ENCODE results near the gene ZFP37. TPM values are rescaled to one million over a fixed set of nuclear protein-coding genes. Genes with fewer than 3 reads are reported as not detected.
A peak's percentile ranks its signal among the peaks of the same experiment; 100 is the strongest.
"Not testable (repeated sequence)": the region's sequence is repeated elsewhere in the genome, so short reads cannot be mapped to it uniquely, and the experiment has no call there.

The ZFP37 gene
- 1 to 10 TPM in 5 of 6 donors, under 1 TPM in 1; 0.73 to 2.9 (median 1.8) TPM for polyA plus RNA-seq (ENCODE audit: low read depth in 6 of 6)

DNA sequence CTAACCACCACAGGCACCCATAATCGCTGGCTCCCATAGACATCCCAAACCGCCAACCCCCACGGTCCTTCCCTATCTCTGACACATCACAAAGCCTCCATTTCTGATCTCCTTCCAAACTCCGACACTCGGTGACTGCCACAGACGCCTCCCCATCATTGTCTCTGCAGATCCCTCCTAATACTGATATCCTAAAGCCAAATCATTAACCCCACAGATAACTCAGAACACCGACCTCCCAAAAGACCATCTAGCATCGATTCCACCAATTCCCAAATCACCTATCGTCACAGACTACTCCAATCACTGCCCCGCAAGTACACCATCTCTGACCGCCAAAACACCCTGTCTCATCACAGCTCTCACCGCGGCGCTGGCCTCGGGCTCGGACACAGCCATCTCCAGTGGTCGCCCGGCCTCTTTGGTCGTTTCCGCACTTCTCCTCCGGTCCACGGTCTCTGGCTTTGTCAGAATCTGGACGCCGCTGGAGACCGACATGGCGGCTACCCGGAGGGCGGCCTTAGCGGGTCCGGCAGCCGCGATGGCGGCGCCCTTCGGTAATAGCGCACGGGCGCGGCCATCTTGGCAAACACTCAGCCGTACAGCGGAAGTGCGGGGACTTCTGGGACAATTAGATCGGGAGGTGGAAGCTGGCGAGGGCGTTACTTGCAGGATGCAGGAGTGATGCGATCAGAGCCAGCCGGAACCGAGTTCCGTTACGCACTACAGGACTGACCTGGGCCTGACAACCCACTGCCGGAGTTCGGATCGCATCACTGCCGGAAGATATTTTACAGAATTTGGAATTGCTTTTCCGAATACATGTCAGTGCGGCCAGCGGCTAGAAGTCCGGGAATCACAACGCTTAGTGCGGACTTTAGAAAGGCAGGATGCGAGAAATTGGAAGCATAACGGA lies at the start of gene ZFP37:
Gene ZFP37, minus strand, starts transcription at position 534 of the 916 bp plus-strand sequence. Its CDS starts 36 bp downstream, at position 498.
- Mint-ChIP-seq H3K9me3 (peaks cover 0 to 19% (median 12%) of the 10 kb centered on the region in 7 donors), H3K36me3 (peaks cover 11 to 12% of the 10 kb centered on the region in 2 donors), H3K27me3 (peaks cover 9 to 14% (median 11%) of the 10 kb centered on the region in 3 donors), H3K27ac (no peak within 1 kb of the TSS), H3K4me3 (no peak within 1 kb of the TSS), H3K4me1 (peaks cover 0 to 7% (median 0%) of the 10 kb centered on the region in 3 donors)
- DNase-seq = peak; percentile 63
- peak; percentile 86 to 93 for ATAC-seq (ENCODE audit: low read depth in 2 of 2)

DNA sequence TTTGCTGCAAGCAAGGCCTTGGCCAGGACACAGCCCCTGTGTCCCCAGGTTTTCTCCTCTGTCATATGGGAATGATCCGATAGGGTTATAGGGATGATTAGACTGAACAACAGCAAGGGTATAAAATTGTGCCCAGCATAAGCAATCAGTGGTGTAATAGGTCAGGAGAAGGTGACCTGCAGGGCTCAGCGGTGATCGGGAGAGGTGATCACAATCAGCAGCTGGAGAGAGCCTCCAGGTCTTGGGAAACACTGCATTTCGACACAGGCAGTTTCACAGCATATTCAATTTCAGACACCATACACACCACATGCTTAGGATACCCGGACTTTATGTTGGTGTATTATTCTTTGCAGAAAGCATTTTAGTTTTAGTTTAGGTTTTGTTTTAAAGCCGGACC lies 48.8 kb upstream of the ZFP37 start:
- not testable (repeated sequence) for H3K27ac Mint-ChIP-seq; DNase-seq; H3K4me3 Mint-ChIP-seq; ATAC-seq (ENCODE audit: low read depth in 2 of 2); H3K9me3 Mint-ChIP-seq; H3K4me1 Mint-ChIP-seq; H3K36me3 Mint-ChIP-seq
- peaks cover 8 to 19% (median 16%) of the 10 kb centered on the region in 3 donors for H3K27me3 Mint-ChIP-seq

DNA sequence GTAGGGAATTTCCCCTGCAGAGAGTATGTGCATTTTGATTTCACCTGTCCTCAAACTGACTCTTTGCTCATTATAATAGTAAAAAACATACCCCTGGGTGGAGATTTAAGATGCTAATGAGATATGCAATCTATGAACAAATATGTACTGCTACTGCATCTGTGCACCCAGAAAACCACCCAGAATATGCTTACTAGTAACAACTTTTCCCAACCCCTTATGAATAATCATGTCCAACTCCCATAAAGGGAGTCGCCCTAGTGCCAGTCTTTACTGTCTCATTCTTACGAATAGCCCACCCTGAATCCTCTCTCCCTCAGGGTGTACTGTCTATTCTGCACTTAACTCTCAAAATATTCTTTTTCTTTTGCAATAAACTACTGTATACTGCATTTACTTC lies 39.0 kb upstream of the ZFP37 start:
- DNase-seq (no peak), ATAC-seq (ENCODE audit: low read depth in 2 of 2) (no peak)
- Mint-ChIP-seq H3K36me3 (peaks cover 0 to 9% of the 10 kb centered on the region in 2 donors), H3K9me3 (peaks cover 0 to 45% (median 15%) of the 10 kb centered on the region in 7 donors), H3K27ac (no peak overlapping the region), H3K4me3 (no peak overlapping the region), H3K27me3 (peaks cover 66 to 81% (median 71%) of the 10 kb centered on the region in 3 donors), H3K4me1 (no peaks in the 10 kb centered on the region)

DNA sequence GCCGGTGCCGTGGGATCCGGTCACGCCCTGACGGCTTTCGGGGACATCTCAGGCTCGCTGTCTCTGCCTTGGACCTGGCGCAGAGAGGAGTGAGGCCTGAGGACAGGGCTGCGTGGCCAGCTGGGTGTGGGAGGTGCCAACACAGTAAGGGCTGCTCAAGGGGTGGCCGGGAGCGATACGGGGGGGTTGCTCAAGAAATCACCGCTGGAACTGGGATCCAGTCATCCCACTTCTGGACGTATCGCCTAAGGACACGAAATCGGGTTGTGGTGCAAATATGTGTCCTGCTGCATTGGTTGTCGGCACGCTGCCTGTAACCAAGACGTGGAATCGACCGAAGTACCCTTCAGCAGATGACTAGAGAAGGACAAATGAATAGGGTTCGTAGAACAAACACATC lies 33.4 kb upstream of the ZFP37 start:
- Mint-ChIP-seq H3K36me3 (peaks cover 0 to 17% of the 10 kb centered on the region in 2 donors), H3K4me3 (peak overlapping the region in 3 of 8 donors; percentile 9 to 52 (median 10)), H3K27ac (peak overlapping the region in 3 of 6 donors; percentile 65 to 93 (median 84)), H3K9me3 (peaks cover 6 to 27% (median 12%) of the 10 kb centered on the region in 7 donors), H3K27me3 (peaks cover 37 to 49% (median 43%) of the 10 kb centered on the region in 3 donors)
- not testable (repeated sequence) for DNase-seq; H3K4me1 Mint-ChIP-seq; ATAC-seq (ENCODE audit: low read depth in 2 of 2)

DNA sequence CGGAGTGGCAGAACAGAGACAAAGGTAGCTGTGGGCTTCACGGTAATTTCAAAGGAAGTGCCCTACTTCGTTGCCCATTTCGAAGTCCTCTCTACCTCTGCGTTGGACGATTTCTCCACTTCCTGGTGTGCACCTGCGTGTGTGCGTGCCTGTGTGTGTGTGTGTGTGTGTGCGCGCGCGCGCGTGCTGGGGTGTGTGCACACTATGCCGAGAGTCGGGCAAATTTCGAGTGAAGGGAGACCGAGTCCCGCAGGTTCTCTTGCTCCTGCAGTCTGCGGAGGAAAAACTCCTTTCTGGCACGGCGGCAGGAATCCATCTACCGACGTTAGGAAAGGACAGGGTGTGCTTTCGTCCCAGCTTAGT lies 32.6 kb upstream of the ZFP37 start:
- peak overlapping the region in 1 of 6 donors; percentile 51 for H3K27ac Mint-ChIP-seq
- peaks cover 37 to 49% (median 38%) of the 10 kb centered on the region in 3 donors for H3K27me3 Mint-ChIP-seq

DNA sequence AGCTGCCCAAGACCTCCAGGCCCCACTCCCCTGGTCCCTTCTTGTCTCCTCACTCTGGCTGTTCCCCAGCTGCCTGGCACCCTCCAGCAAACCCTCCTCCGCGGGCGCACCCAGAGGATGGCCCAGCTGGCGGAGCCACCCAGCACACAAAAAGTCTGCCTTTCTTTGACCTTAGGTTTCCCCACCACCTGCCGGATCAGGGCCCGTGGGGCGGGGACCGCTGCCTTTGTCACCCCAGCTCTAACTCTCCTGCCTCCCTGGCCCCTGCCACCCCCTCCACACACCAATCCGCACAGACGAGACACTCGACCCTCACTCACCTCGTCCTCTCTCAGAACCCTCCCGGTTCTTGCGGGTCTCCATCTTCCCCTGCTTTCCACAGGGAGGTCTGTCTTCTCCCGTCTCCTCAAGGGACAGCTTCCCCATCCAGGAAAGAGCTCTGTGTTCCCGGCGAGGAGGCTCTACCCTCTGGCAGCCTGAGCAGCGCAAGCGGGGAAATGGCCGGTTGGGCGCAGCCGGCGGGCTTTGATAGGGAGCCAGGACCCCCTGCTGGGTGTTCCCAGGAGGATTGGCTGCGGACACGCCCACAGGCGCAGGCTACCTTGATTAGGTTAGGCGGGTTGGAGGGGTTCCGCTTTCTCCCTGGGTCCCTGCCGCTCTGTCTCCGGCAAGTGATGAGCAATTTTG lies 32.1 kb upstream of the ZFP37 start:
- DNase-seq; H3K4me3 Mint-ChIP-seq; ATAC-seq (ENCODE audit: low read depth in 2 of 2); H3K4me1 Mint-ChIP-seq: not testable (repeated sequence)
- Mint-ChIP-seq H3K36me3 (peaks cover 0 to 17% of the 10 kb centered on the region in 2 donors), H3K27ac (peak overlapping the region in 1 of 6 donors; percentile 51), H3K27me3 (peaks cover 35 to 44% (median 37%) of the 10 kb centered on the region in 3 donors), H3K9me3 (peaks cover 6 to 21% (median 12%) of the 10 kb centered on the region in 7 donors)

More for the DNA sequence above, 32.6 kb upstream of the ZFP37 start:
- Mint-ChIP-seq H3K9me3 (peaks cover 6 to 26% (median 12%) of the 10 kb centered on the region in 7 donors), H3K36me3 (peaks cover 0 to 17% of the 10 kb centered on the region in 2 donors), H3K4me3 (peak overlapping the region in 1 of 8 donors; percentile 51)
- not testable (repeated sequence) for DNase-seq; ATAC-seq (ENCODE audit: low read depth in 2 of 2); H3K4me1 Mint-ChIP-seq

DNA sequence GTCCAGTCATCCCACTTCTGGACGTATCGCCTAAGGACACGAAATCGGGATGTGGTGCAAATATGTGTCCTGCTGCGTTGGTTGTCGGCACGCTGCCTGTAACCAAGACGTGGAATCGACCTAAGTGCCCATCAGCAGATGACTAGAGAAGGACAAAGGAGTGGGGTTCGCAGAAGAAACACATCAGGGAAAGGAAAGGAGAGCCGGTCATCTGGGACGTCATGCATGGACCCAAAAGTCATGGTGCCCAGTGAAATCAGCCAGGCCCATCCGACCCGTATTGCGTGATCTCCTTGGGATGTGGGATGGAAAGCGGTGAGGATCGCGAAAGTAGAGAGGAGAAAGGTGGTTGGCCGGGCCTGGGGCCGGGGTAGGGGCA lies 6.4 kb upstream of the ZFP37 start:
- not testable (repeated sequence) for DNase-seq; ATAC-seq (ENCODE audit: low read depth in 2 of 2); H3K27ac Mint-ChIP-seq; H3K4me1 Mint-ChIP-seq; H3K4me3 Mint-ChIP-seq
- H3K27me3 Mint-ChIP-seq = peaks cover 9 to 14% (median 11%) of the 10 kb centered on the region in 3 donors
- peaks cover 11 to 12% of the 10 kb centered on the region in 2 donors for H3K36me3 Mint-ChIP-seq
- H3K9me3 Mint-ChIP-seq = peaks cover 0 to 16% (median 12%) of the 10 kb centered on the region in 7 donors

DNA sequence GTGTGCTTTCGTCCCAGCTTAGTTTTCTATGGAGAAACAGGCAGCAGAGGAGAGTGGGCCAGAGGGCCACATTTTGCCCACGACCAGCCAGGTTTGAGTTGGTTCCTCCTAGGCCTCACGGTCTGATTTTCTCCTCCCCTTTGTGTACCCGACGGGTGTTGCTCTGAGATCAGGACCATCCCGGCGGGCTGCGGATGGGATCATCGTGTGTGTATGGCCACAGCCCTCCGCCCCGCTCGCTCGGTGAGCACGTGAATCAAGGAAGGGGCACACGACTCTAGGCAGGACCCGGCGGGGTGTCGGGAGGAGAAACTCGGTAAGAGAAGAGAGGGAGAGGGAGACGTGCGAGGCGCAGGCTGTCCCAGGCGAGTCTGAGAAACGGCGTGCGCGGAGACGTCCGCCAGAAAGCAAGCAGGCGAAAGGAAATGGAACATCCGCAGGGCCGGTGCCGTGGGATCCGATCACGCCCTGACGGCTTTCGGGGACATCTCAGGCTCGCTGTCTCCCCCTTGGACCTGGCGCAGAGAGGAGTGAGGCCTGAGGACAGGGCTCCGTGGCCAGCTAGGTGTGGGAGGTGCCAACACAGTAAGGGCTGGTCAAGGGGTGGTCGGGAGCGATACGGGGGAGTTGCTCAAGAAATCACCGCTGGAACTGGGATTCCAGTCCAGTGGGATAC lies 5.9 kb upstream of the ZFP37 start:
- not testable (repeated sequence) for DNase-seq; H3K4me3 Mint-ChIP-seq; H3K27ac Mint-ChIP-seq; ATAC-seq (ENCODE audit: low read depth in 2 of 2); H3K4me1 Mint-ChIP-seq
- Mint-ChIP-seq H3K36me3 (peaks cover 11 to 12% of the 10 kb centered on the region in 2 donors), H3K27me3 (peaks cover 9 to 14% (median 11%) of the 10 kb centered on the region in 3 donors), H3K9me3 (peaks cover 0 to 19% (median 12%) of the 10 kb centered on the region in 7 donors)

DNA sequence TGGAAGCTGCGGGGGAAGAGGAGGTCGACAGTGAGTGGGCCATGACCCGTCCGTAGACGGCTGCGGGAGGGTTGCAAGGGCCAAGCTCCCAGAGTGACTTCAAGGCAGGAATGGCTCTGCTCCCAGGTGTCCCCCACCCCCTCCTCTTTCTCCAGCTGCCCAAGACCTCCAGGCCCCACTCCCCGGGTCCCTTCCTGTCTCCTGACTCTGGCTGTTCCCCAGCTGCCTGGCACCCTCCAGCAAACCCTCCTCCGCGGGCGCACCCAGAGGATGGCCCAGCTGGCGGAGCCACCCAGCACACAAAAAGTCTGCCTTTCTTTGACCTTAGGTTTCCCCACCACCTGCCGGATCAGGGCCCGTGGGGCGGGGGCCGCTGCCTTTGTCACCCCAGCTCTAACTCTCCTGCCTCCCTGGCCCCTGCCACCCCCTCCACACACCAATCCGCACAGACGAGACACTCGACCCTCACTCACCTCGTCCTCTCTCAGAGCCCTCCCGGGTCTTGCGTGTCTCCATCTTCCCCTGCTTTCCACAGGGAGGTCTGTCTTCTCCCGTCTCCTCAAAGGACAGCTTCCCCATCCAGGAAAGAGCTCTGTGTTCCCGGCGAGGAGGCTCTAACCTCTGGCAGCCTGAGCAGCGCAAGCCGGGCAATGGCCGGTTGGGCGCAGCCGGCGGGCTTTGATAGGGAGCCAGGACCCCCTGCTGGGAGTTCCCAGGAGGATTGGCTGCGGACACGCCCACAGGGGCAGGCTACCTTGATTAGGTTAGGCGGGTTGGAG lies 4.7 kb upstream of the ZFP37 start:
- not testable (repeated sequence) for H3K4me1 Mint-ChIP-seq; ATAC-seq (ENCODE audit: low read depth in 2 of 2); DNase-seq; H3K4me3 Mint-ChIP-seq; H3K27ac Mint-ChIP-seq
- Mint-ChIP-seq H3K27me3 (peaks cover 9 to 14% (median 11%) of the 10 kb centered on the region in 3 donors), H3K9me3 (peaks cover 0 to 19% (median 12%) of the 10 kb centered on the region in 7 donors), H3K36me3 (peaks cover 11 to 12% of the 10 kb centered on the region in 2 donors)

DNA sequence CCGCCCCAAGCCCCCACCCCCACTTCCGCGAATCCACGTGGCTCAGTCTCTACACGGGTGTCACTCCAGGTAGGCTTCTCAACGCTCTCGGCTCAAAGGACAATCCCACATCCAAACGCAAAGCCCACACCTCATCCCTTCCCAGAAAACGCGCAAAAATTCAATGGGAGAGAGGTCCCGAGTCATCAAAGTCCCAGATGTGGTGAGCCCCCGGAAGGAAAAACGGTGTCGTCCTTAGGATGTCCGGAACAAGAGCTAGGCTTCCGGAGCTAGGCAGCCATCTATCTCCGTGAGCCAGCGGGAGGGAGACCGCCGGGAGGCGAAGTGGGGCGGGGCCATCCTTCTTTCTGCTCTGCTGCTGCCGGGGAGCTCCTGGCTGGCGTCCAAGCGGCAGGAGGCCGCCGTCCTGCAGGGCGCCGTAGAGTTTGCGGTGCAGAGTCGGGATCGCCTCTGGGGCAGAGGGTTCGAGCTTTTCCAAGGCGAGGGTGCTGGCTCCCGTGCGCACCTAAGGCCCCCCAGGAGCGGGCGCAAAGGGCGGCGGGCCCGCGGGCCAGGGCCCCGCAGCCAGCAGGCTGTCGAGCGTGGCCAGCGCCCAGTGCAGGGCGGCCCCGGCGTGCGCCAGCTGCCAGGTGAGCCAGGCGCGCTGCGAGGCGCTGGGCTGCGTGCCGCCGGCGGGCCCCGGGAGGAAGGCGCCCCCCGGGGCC lies 3.2 kb upstream of the ZFP37 start:
- ATAC-seq (ENCODE audit: low read depth in 2 of 2); DNase-seq; H3K4me1 Mint-ChIP-seq: not testable (repeated sequence)
- Mint-ChIP-seq H3K4me3 (peak overlapping the region in 6 of 8 donors; percentile 4 to 75 (median 63)), H3K27me3 (peaks cover 9 to 14% (median 11%) of the 10 kb centered on the region in 3 donors), H3K9me3 (peaks cover 0 to 19% (median 12%) of the 10 kb centered on the region in 7 donors), H3K36me3 (peaks cover 11 to 12% of the 10 kb centered on the region in 2 donors), H3K27ac (peak overlapping the region in 3 of 6 donors; percentile 51 to 94 (median 82))

DNA sequence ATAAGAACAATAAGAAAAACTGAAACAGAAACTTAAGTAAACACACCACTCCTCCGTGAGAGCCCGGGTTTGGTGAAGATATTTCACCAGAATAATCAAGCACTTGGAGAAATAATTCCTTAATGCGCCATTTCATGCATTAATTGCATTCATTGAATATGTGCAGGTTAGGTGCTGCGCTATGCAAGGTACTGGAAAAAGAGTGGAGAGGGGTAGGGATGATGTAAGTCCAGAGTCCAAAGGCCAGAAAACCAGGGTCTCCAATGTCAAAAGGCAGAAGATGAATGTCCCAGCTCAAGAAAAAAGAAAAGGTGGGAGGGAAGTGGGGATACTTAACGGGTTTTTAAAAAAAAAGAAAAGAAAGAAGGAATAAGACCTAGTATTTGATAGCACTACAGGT lies 669 bp upstream of the ZFP37 start:
- peaks cover 0 to 19% (median 12%) of the 10 kb centered on the region in 7 donors for H3K9me3 Mint-ChIP-seq
- no peak overlapping the region for H3K4me3 Mint-ChIP-seq
- H3K4me1 Mint-ChIP-seq = peaks cover 0 to 7% (median 0%) of the 10 kb centered on the region in 3 donors
- H3K27ac Mint-ChIP-seq = no peak overlapping the region
- H3K36me3 Mint-ChIP-seq = peaks cover 11 to 12% of the 10 kb centered on the region in 2 donors
- peaks cover 9 to 14% (median 11%) of the 10 kb centered on the region in 3 donors for H3K27me3 Mint-ChIP-seq
- ATAC-seq (ENCODE audit: low read depth in 2 of 2) (peak in 1 of 2 donors; percentile 12), DNase-seq (no peak)

All from naive B cell (primary cell).